Cardiac muscle cell (in vitro differentiated cells and primary cell): ENCODE measurements around the gene REM2. TPM values are rescaled to one million over a fixed set of nuclear protein-coding genes. Genes with fewer than 3 reads are reported as not detected.
A peak's percentile ranks its signal among the peaks of the same experiment; 100 is the strongest.

Experiments used
- DNase-seq, 2 donors: peaks; one replicate each; pipeline versions ENCODE4 v3.0.0 to v3.0.0-alpha.2; 2010 to 2017; ENCODE audit warnings: low read depth in 1 of 2, low spot score in 1 of 2
- H3K27ac ChIP-seq: fragments of 200-600 bp; sonication (generic); 2 replicates; pipeline ENCODE4 v1.5.1; 2016
- H3K27me3 ChIP-seq: fragments of 200-600 bp; sonication (generic); 2 replicates; pipeline ENCODE4 v1.6.0; 2016; ENCODE audit warnings: control low read depth
- H3K36me3 ChIP-seq: fragments of 200-600 bp; sonication (generic); 2 replicates; pipeline ENCODE4 v1.5.1; 2016; ENCODE audit warnings: control low read depth
- H3K4me1 ChIP-seq: fragments of 200-600 bp; sonication (generic); 2 replicates; pipeline ENCODE4 v1.8.1; 2017; ENCODE audit warnings: low read depth, mild to moderate bottlenecking, mixed run types
- H3K4me3 ChIP-seq: fragments of 200-600 bp; sonication (generic); 2 replicates; pipeline ENCODE4 v1.5.1; 2016; ENCODE audit warnings: mild to moderate bottlenecking
- H3K9me3 ChIP-seq: fragments of 200-600 bp; sonication (generic); 2 replicates; pipeline ENCODE4 v1.5.1; 2017; ENCODE audit warnings: low read depth, mild to moderate bottlenecking, control low read depth
- CTCF ChIP-seq: IDR thresholded peaks from 2 replicates; pipeline ENCODE4 v1.5.1; 2012; ENCODE audit warnings: low read depth, mild to moderate bottlenecking, low read length
- polyA plus RNA-seq: library from polyadenylated mRNA; unstranded; fragments of >200 nt; fragmentation: Nextera tagmentation; extraction: Ambion mirVana; gene quantifications from 2 replicates; pipeline ENCODE4 v1.2.1, GENCODE V29; 2016
- total RNA-seq: library from RNA; depleted of rRNA; stranded (reverse); fragments of >200 nt; gene quantifications from 2 replicates; pipeline ENCODE4 v1.2.3, GENCODE V29; 2016

REM2 gene
- total and polyA plus RNA-seq, 2 experiments from 2014 or later: 2.7 to 5.1 TPM

GRCh38 chr14:22837750-22838538 is 45.1 kb upstream of the REM2 start:
- peaks cover 11% of the 10 kb centered on the region for H3K4me1 ChIP-seq

GRCh38 chr14:22838631-22839041 is 44.4 kb upstream of the REM2 start:
- Histone ChIP-seq H3K27ac (no peak overlapping the region), H3K27me3 (no peaks in the 10 kb centered on the region), H3K36me3 (peaks cover 8% of the 10 kb centered on the region), H3K9me3 (no peaks in the 10 kb centered on the region), H3K4me3 (no peak overlapping the region), H3K4me1 (peaks cover 11% of the 10 kb centered on the region)
- TF ChIP-seq CTCF: no peak
- peak in 1 of 2 donors; percentile 90 for DNase-seq

More at GRCh38 chr14:22837750-22838538, 45.1 kb upstream of the REM2 start:
- no peak for TF ChIP-seq CTCF
- no peaks in the 10 kb centered on the region for H3K27me3 ChIP-seq
- H3K4me3 ChIP-seq: peak overlapping the region; percentile 60
- peak in 1 of 2 donors; percentile 78 for DNase-seq
- no peak overlapping the region for H3K27ac ChIP-seq
- peaks cover 12% of the 10 kb centered on the region for H3K36me3 ChIP-seq
- no peaks in the 10 kb centered on the region for H3K9me3 ChIP-seq

- no peak overlapping the region for H3K27ac ChIP-seq
- TF ChIP-seq CTCF: no peak
- H3K36me3 ChIP-seq: peaks cover 2% of the 10 kb centered on the region
- no peaks in the 10 kb centered on the region for H3K9me3 ChIP-seq
- DNase-seq: peak in 1 of 2 donors; percentile 56
- no peak overlapping the region for H3K4me3 ChIP-seq
- peaks cover 11% of the 10 kb centered on the region for H3K4me1 ChIP-seq
- no peaks in the 10 kb centered on the region for H3K27me3 ChIP-seq
Measured at GRCh38 chr14:22839159-22839779, 43.8 kb upstream of the REM2 start.

- Histone ChIP-seq H3K36me3 (no peaks in the 10 kb centered on the region), H3K27ac (no peak overlapping the region), H3K4me3 (no peak overlapping the region), H3K27me3 (no peaks in the 10 kb centered on the region), H3K4me1 (peaks cover 11% of the 10 kb centered on the region), H3K9me3 (no peaks in the 10 kb centered on the region)
- no peak for TF ChIP-seq CTCF
- DNase-seq: no peak
Measured at GRCh38 chr14:22841311-22841710, 41.7 kb upstream of the REM2 start.

GRCh38 chr14:22841769-22842168 is 41.3 kb upstream of the REM2 start:
- Histone ChIP-seq H3K27me3 (no peaks in the 10 kb centered on the region), H3K36me3 (no peaks in the 10 kb centered on the region), H3K4me3 (no peak overlapping the region), H3K27ac (no peak overlapping the region), H3K4me1 (peaks cover 11% of the 10 kb centered on the region), H3K9me3 (no peaks in the 10 kb centered on the region)
- TF ChIP-seq CTCF: no peak
- DNase-seq: no peak
